CD1c-positive myeloid dendritic cell (primary cell): ENCODE results near the gene TIAM2.

Source experiments
- DNase-seq: peaks from one replicate; pipeline ENCODE4 v3.0.0-alpha.2; 2016; ENCODE audit errors: extremely low spot score

TIAM2 gene

DNA sequence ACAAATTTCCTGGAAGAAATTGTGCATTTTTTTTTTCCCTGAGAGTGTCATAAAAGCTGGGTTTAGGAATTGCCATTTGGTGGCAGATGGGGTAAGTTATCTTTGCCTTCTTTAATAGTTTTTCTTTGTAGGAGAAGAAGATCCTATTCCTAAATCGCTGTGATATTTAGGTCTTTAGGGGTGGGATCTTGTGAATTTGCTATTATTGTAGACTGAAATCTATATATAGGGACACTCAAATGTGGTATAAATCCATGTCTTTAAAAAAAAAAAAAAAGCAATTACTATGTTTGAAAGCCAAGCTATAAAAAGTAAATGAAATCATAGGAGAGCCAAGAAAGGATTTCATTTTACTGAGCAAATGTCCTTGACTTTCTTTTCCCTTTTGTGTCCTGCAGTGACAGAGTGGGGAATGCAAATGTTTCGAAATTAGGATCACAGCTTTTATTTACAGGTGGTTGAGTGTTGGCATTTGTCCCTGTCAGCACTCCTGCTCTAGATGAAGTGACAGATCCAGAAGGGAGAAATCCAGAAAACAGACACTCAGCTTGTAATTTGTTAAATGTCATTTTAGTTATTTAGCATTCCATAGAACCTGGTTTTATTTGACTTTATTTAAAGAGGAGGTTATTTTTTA, 29.4 kb downstream of the TIAM2 start:
- DNase-seq: no peak

GRCh38 chr6:155026022-155026705, 31.0 kb downstream of the TIAM2 start:
- no peak for DNase-seq

GRCh38 chr6:155026706-155027045, 31.6 kb downstream of the TIAM2 start:
- DNase-seq: no peak

- no peak for DNase-seq
Measured at GRCh38 chr6:155030148-155030720, 35.1 kb downstream of the TIAM2 start.

DNA sequence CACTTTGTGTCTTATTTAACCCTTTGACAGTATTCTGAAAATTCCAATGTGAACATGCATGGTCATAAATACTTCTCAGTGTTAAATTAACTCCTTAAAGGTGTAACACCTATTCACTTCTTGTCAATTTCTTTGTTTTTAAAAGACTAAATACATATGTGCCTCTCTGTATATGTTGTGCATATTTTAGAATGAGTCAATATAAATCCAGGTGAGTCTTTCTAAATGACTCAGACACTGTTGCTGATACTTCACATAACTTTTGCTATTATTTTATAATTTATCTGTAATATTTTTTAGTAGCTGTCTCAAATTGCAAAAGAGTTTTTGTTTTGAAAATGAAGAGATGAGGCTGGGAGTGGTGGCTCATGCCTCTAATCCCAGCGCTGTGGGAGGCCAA, 36.0 kb downstream of the TIAM2 start:
- DNase-seq: no peak

- no peak for DNase-seq
Measured at GRCh38 chr6:155033021-155033791, 38.1 kb downstream of the TIAM2 start.

DNA sequence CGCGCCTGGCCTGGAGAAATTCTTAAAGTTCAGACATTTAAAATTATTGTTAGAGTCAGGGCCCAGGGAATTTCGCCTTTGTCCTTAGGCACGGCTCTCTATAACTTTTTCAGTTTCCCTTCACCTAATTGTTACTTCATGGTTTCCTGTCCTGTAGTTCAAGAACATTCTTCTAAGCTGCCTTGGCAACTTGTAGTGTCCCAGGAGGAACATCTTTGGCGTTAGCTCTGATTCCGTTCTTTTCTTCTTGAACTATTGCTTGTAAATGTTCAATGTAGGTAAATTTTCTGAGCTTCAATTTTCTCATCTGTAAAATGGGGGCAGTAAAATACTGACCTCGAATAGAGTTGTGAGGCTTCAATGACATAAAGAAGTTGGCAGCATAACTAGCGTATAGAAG, 41.8 kb downstream of the TIAM2 start:
- DNase-seq: no peak

GRCh38 chr6:155038104-155038503, 43.0 kb downstream of the TIAM2 start:
- DNase-seq: no peak

DNA sequence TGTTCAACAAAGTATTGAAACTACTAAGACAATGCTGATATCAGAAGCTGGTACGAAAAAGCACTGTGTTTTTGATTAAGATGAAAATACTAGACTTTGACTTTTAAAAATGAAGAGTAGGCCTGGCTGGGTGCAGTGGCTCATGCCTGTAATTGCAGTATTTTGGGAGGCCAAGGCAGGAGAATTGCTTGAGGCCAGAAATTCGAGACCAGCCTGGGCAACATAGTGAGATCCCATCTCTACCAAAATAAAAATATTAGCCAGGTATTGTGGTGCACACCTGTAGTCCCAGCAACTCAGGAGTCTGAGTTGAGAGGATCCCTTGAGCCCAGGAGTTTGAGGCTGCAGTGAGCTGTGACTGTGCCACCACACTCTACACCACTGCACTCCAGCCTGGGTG, 43.4 kb downstream of the TIAM2 start:
- no peak for DNase-seq

GRCh38 chr6:155039618-155040017, 44.5 kb downstream of the TIAM2 start:
- DNase-seq: no peak

- DNase-seq: no peak
Measured at GRCh38 chr6:155040154-155040553, 45.0 kb downstream of the TIAM2 start.

GRCh38 chr6:155040901-155041650, 46.0 kb downstream of the TIAM2 start:
- no peak for DNase-seq

GRCh38 chr6:155041741-155042279, 46.7 kb downstream of the TIAM2 start:
- DNase-seq: no peak

GRCh38 chr6:155042983-155043382, 47.9 kb downstream of the TIAM2 start:
- no peak for DNase-seq

GRCh38 chr6:155045561-155046404, 50.7 kb downstream of the TIAM2 start:
- no peak for DNase-seq

- no peak for DNase-seq
Measured at GRCh38 chr6:155047523-155047922, 52.4 kb downstream of the TIAM2 start.

- DNase-seq: no peak
Measured at GRCh38 chr6:155050311-155050710, 55.2 kb downstream of the TIAM2 start.

DNA sequence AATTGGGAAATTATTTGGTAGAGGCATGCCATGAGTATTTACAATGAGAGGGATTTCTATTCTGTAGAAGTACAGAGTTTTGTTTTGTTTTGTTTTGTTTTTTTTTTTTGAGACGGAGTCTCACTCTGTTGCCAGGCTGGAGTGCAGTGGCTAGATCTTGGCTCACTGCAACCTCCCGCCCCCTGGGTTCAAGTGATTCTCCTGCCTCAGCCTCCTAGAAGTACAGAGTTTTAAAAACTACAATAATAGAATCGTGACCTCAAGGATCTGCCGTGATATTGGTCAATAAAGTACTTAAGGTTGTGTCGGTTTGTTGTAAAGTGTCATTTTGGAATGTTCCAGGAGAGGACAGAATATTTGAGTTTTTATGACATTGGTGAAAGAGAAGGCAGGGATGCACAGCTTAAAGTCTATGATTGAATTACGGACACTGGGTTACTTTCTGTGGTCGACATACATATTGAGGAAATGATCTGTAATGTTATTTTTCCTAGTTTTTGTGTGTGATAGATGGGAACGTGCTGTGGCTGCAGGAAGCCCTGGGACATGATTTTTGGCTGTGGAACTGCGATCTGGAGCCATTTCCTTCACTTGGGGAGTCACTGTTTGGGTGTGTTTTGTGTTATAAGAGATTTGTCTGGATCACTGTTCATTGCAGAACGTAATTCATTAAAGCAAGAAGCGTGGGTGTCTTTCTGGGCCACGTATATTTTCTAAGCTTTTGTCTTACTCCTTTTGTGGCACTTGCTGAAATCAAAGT, 59.6 kb downstream of the TIAM2 start:
- no peak for DNase-seq

- no peak for DNase-seq
Measured at GRCh38 chr6:155055729-155056128, 60.6 kb downstream of the TIAM2 start.

DNA sequence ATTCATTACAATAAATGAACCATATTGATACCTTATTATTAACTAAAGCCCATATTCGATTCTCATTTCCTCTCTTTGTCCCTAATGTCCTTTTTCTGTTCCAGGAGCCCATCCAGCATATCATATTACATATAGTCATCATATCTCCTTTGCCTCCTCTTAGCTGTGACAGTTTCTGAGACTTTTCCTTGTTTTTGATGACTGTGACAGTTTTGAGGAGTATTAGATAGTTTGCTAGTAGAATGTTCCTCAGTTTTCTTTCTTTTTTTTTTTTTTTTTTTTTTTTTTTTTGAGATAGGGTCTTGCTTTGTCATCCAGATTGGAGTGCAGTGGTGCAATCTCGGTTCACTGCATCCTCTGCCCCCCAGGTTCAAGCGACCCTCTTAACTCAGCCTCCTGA, 61.6 kb downstream of the TIAM2 start:
- no peak for DNase-seq
